Activated CD4-positive, alpha-beta T cell treated with anti-CD3 and anti-CD28 coated beads, Interleukin-2, amount 50 U/mL, for 4 hours (primary cell): ENCODE data around the gene CDKN2AIP.
"Not testable (repeated sequence)": the region's sequence is repeated elsewhere in the genome, so short reads cannot be mapped to it uniquely, and the experiment has no call there.

Experiments
- DNase-seq, 2 experiments: peaks; one replicate each; pipeline ENCODE4 v3.0.0-alpha.2; 2020

CDKN2AIP gene

GRCh38 chr4:183416879-183417755 is 27.3 kb upstream of the CDKN2AIP start:
- no peak for DNase-seq

DNA sequence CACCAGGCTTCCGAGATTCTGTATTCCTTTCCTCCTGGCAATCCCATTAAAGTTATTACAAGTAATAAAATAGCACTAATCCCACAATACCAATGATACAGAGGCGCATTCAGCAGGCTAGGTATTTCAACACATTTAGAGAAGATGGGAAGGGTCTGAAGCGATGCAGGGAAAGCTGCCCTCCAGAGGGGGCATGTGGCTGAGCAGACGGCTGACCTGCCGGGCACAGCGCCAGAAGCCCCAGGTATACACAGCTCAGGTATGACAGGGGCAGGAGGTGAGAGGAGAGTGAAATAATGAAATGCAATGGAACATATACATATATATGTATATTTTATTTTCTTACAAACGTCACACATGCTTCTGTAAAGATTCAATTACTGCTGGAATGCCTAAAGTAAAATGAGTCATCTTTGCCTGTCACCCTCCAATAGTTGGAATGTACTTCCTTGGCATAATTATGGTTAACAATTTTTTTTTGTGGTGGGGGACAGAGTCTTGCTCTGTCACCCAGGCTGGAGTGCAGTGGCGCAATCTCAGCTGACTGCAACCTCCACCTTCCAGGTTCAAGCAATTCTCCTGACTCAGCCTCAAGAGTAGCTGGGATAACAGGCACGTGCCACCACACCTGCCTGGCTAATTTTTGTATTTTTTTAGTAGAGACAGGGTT is 21.3 kb upstream of the CDKN2AIP start:
- DNase-seq, result no peak

GRCh38 chr4:183424109-183424744 is 20.2 kb upstream of the CDKN2AIP start:
- DNase-seq, result no peak

DNA sequence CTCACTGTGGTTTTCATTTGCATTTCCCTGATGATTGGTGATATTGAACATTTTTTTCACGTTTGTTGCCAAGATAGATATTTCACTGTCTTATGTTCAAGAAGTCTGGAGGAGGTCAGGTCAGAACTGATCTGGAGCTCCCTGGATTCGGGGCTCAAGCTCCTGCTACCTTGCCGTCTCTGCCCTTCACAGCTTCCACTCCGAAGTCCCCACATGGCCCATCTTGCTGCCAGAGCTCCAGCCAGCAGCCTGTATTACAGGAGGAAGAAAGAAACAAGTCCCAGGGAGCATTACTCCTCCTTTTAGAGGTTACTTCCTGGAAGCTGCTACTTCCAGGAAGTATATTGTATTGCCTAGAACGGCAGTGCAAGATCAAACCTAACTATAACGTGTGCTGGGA is 17.9 kb upstream of the CDKN2AIP start:
- DNase-seq, result no peak

DNA sequence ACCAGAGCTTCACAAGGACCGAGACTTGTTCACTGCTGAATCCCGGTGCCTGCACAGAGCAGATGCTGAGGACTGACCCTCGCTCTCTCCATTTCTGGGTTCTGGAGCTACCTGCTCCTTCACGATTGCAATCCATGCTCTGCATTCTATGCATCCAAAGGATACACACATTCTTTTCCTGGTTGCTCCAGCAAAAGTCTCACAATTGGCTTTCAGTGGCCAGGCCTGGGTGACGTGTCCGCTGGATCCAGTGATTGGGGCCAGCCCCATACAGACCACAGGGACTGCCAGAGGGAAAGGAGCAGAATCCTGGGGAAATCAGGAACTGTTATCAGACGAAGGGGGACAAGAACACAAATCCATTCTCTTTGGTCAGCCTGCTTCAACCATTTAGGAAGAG is 14.9 kb upstream of the CDKN2AIP start:
- DNase-seq, result no peak

- DNase-seq, result no peak
These were observed 14.0 kb upstream of the CDKN2AIP start for GRCh38 chr4:183430317-183430993.

- no peak for DNase-seq
These were observed 13.5 kb upstream of the CDKN2AIP start for GRCh38 chr4:183430994-183431347.

DNA sequence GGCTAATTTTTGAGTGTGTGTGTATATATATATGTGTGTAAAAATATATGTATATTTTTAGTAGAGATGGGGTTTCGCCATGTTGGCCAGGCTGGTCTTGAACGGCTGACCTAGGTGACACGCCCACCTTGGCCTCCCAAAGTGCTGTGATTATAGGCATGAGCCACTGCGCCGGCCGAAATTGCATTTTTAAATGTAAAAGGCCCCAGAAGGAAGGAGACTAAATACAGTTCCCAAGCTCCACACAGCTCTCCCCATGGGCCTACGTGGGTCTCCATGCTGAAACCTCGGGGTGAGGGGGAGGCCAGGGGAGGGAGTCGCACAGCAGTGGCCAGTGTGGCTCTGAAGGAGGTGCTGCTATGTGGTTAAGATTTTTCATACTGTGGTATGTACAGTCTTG is 12.8 kb upstream of the CDKN2AIP start:
- no peak for DNase-seq

GRCh38 chr4:183433183-183433582 is 11.3 kb upstream of the CDKN2AIP start:
- DNase-seq, result not testable (repeated sequence)

GRCh38 chr4:183434264-183434663 is 10.2 kb upstream of the CDKN2AIP start:
- no peak for DNase-seq

- no peak for DNase-seq
These were observed 9.7 kb upstream of the CDKN2AIP start for GRCh38 chr4:183434666-183435190.

GRCh38 chr4:183435803-183436202 is 8.6 kb upstream of the CDKN2AIP start:
- DNase-seq, result no peak

GRCh38 chr4:183436417-183436816 is 8.0 kb upstream of the CDKN2AIP start:
- DNase-seq, result no peak

- no peak for DNase-seq
These were observed 7.0 kb upstream of the CDKN2AIP start for GRCh38 chr4:183437452-183437851.

DNA sequence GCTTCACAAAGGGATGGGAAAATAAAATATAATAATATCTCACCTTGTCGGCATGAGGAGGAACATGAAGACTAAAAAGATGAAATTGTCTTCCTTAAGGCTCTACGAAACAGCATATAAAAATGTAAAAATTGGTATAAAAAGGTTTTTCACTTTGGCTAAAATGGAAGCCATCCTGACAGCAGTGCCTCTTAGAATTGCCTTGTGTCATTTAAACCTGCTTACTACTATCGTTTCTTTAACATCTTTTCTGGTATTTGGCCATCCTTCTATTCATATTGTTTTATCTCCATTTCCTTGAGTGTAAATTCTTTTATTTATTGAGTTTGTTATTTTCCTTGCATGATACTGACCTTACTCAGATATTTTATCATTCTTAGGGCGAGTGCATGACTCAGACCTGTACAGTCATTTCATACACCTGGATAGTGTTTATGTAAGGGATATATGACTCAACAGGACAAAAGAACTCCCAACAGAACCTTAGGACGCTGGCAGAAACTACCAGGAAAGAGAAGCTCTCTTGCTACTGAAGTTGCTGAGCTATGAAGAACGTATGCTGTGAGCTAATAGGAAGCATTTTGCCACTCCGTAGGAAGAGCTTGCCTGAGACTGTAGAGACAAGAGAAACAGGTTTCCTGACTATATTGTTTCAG is 5.8 kb upstream of the CDKN2AIP start:
- no peak for DNase-seq

- DNase-seq, result no peak
These were observed 3.2 kb upstream of the CDKN2AIP start for GRCh38 chr4:183441276-183441675.

GRCh38 chr4:183443655-183444213 is 702 bp upstream of the CDKN2AIP start:
- peak; percentile 20 to 23 for DNase-seq

DNA sequence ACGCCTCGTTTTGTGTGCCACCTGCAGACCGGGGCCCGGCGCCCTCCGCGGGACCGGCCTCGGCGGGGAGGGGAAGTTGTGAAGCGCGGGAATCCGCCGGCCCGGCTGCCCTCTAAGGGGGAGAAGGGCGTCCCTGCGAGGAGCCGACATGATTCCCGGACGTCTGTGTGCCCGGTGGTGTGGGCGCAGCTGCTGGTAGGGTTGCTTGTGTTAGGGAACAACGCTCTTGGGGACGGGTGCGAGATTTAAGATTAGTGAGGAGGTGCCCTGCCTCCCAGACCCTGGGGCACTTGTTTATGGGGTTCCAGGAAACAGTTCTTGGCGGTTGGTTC is 627 bp downstream of the CDKN2AIP start:
- no peak for DNase-seq

DNA sequence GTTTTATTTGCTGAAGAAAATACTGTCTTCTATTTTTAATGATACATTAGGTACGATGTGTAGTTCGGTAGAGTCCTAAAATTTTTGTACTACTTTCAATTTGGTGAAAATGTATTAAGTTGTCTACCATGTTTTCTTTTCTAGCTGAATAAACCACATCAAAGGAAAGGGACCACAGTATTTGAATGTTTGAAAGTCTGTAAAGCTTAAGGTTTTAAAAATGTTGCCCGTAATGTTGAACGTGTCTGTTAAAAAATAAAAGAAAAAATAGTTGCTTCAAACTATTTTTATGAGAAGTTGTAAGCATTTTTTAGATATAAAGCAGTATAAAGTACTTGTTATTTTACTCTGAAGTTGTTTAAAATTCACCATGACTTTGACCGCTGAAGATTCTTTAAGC is 3.2 kb downstream of the CDKN2AIP start:
- DNase-seq, result no peak

GRCh38 chr4:183448436-183448835 is 4.0 kb downstream of the CDKN2AIP start:
- no peak for DNase-seq

DNA sequence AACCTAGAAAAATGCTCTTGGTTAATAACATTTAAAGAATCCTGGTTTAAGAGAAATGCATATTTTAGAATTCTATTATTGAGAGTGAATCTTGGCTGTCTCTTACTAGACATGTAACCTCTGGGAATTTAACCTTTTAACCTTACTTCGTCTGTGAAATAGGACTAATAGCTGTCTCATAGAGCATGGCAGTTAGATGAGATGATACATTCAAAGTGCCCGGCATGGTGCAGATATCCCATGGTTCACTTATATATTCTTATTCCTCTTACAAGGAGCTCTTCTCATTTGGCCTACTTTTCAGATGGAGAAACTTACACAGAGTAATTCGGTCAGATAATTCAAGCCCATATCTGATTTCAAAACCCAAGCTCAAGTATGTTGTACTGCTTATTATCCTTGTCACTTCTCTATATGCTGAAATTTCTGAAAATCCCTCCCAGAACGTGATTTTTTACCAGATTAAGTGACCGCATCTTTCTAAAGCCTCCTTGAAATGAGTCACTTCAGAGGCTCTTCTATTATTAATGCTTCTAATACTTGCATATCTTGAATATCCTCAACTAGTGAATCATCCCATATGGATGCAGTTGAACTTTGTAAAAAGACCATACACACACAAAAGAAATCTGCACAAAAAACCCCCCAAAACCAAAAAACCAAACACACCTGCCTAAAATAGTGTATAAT is 4.9 kb downstream of the CDKN2AIP start:
- no peak for DNase-seq

- DNase-seq, result no peak
These were observed 5.7 kb downstream of the CDKN2AIP start for GRCh38 chr4:183450108-183450507.
